CD4-positive, alpha-beta T cell treated with Interleukin-6 at 100 ng/mL for 8 hours (primary cell): ENCODE measurements around the gene KANSL1.

Experiments used
- DNase-seq: peaks from one replicate; pipeline ENCODE4 v3.0.0-alpha.2; 2020; ENCODE audit warnings: mixed read lengths, low spot score

Gene KANSL1

GRCh38 chr17:46072998-46073397 lies 120.2 kb downstream of the KANSL1 start:
- no peak for DNase-seq

- no peak for DNase-seq
Measured at GRCh38 chr17:46071796-46072195, 121.4 kb downstream of the KANSL1 start.

GRCh38 chr17:46064460-46064859 lies 128.8 kb downstream of the KANSL1 start:
- DNase-seq: no peak

DNA sequence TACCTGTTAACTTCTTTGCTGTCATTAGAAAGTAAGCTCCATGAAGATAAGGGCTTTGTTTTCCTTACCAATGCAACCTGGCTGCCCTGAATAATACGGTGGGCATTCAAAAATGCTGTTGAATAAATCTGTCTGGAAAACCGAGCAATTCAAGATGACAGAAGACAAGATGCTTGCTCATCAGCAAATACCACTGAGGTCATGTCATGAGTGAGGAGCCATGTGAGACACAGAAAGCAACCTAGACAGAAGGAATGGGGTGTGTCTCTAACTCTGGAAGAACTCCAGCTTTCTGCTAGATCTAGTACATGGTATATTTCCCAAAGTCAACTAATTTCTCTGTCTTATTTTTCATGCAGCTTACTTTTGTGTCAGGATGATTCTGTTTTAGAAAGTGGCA lies 130.0 kb downstream of the KANSL1 start:
- no peak for DNase-seq

DNA sequence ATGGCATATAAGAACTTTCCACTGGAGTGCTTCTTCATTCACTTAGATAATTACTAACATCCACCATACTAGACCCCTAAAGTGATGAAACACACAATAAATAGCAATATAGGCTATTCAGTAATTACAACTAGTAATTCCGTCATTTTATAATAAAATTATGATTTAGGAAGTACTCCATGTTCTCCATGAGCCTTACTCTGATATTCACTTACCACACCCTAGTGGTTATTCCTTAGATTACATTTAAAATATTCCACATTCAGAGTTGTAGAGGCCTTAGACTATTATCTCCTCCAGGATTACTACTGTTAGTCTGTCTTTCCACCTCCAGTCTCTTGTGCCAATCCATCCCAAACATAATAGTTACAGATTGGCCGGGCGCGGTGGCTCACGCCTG lies 131.8 kb downstream of the KANSL1 start:
- DNase-seq: no peak

GRCh38 chr17:46060461-46060860 lies 132.8 kb downstream of the KANSL1 start:
- no peak for DNase-seq

DNA sequence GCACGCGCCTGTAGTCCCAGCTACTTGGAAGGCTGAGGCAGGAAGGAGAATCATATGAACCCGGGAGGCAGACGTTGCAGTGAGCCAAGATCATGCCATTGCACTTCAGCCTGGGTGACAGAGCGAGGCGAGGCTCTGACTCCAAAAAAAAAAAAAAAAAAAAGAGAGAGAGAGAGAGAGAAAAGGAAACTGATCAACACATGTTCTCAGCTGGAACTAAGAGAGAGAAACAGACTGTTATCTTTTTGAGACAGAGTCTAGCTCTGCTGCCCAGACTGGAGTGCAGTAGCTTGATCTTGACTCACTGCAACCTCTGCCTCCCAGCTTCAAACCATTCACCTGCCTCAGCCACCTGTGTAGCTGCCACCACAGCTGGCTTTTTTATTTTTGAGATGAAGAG lies 133.7 kb downstream of the KANSL1 start:
- no peak for DNase-seq

GRCh38 chr17:46057366-46057765 lies 135.9 kb downstream of the KANSL1 start:
- DNase-seq: no peak

DNA sequence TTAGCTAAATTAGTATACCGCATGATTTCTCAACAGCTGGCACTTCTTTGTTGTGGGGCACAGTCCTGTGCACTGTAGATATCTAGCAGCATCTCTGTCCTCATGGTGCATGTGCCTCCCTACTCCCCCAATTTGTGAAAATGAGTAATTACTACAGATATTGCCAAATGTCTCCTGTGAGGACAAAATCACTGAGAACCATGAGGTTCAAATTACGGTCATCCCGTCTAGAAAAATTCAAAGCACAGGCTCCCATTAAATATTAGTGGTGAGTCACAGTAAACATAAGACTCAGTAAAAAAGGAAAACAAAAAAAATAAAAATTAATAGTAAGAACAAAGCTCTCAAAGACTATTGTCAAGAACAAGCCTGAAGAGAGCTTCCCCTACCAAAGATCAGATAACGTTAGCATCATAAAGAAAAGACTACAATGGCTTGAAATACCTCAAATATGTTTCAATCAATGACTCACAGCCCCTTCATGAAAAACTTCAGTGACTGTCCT lies 136.4 kb downstream of the KANSL1 start:
- DNase-seq: no peak

DNA sequence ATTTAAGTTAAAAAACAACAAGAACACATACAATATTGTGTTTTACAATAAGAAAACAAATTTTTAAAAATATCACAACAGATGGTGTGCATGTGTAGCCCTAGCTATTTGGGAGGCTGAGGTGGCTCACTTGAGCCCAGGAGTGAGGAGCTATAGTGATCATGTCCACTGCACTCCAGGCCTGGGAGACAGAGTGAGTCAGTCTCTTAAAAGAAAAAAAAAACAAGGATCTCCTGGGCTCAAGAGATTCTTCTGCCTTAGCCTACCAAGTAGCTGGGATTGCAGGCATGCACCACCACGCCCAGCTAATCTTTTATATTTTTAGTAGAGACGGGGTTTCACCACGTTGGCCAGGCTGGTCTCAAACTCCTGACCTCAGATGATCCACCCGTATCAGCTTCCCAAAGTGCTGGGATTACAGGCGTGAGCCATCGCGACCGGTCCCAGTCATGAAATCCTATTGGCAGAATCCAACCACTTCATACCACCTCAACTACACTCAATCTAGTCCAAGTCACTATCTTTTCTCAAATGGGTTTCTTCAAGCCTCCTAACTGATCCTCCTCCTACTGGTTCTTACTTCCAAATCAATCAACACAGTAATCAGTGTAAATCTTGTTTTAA lies 139.2 kb downstream of the KANSL1 start:
- no peak for DNase-seq

DNA sequence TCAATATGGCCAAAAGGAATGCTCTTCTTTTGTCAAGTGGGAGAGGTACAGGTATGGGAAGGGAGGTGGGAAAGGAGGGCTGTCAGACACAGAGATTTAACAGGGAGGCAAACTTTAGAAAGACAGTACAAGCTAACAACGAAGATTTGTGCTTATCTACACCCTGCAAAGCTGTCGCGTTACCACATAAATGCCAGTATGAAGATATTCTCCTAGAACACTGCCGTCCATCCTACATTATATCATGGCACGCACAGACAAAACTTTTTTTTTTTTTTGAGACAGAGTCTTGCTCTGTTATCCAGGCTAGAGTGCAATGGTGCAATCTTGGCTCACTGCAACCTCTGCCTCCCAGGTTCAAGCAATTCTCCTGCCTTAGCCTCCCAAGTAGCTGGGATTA lies 143.6 kb downstream of the KANSL1 start:
- DNase-seq: no peak

DNA sequence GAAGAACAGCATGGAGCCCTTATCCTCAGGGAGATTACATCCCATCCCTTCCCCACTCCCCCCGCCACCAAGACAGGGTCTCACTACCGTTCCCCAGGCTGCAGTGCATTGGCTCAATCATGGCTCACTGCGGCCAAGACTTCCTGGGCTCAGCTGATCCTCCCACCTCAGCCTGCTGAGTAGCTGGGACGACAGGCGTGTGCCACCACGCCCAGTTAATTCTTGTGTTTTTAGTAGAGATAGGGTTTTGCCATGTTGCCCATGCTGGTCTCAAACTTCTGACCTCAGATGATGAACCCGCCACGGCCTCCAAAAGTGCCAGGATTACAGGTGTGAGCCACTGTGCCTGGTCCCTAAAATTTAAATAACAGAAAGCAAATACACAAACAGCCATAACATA lies 145.4 kb downstream of the KANSL1 start:
- DNase-seq: no peak

DNA sequence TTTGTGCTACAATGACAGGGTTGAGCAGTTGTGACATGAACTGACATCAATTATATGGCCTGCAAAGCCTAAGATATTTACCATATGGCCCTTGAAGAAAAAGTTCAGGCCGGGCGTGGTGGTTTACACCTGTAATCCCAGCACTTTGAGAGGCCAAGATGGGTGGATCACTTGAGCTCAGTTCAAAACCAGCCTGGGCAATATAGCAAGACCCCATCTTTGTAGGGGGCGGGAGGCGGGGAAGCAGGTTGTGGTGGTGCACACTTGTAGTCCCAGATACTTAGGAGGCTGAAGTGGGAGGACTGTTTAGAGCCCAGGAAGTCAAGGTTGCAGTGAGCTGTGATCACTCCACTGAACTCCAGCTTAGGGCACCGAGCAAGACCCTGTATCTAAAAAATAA lies 145.8 kb downstream of the KANSL1 start:
- no peak for DNase-seq

DNA sequence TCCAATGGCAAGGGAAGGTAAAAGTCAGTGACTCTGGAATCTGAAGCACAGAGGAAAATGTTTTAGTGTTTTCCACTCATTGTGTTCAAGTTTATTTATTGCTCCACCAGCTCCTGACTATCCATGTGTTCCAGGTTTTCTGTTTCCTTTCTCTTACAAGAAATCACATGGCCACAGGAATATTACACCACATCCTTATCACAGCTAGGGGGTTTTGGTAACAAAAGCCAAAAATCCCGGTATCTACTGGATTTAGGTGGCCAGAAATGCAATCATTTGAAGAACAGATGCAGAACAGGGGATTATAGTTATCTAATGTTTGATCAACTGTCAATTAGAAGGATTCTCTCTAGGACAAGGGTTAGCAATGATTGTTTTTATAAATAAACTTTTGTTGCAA lies 146.3 kb downstream of the KANSL1 start:
- DNase-seq: no peak

- DNase-seq: no peak
Measured at GRCh38 chr17:46045639-46046038, 147.6 kb downstream of the KANSL1 start.

- no peak for DNase-seq
Measured at GRCh38 chr17:46044989-46045388, 148.2 kb downstream of the KANSL1 start.

GRCh38 chr17:46044286-46044928 lies 148.8 kb downstream of the KANSL1 start:
- DNase-seq: peak; percentile 47

DNA sequence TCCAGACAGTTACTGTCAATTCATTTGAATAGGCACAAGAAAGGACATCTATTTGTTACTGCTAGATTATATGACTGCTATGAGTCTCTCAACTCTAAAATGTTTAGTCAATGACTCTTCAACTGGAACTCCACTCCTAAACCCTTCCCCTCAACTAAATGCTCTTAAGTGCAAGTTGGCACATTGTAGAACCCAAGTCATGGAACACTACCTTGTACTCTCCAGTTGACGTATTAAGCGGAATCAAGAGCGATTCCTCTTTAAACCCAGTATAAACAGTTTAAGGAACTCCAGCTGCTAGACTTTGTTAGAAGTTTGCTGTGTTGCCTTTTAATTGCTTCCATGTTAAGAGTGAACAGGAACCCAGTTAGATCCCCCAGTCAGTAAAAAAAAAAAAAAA lies 149.6 kb downstream of the KANSL1 start:
- no peak for DNase-seq

- DNase-seq: no peak
Measured at GRCh38 chr17:46042925-46043324, 150.3 kb downstream of the KANSL1 start.

DNA sequence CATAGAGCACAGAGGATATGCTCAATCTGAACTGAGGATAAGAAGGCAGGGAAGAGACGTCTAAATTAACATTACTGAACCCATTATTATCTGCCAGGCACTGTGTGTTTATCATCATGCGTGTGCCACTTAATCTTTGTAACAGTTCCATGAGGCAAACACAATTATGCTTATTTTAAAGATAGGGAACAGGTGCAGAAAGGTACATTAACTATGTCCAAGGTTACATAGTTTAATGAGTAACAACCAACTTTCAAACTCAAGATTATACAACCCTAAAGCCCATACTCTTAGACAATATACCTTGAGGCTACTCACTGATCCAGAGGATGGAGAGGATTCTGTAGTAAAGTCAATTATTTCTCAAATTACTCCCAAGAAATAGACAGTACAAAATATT lies 151.0 kb downstream of the KANSL1 start:
- DNase-seq: no peak

DNA sequence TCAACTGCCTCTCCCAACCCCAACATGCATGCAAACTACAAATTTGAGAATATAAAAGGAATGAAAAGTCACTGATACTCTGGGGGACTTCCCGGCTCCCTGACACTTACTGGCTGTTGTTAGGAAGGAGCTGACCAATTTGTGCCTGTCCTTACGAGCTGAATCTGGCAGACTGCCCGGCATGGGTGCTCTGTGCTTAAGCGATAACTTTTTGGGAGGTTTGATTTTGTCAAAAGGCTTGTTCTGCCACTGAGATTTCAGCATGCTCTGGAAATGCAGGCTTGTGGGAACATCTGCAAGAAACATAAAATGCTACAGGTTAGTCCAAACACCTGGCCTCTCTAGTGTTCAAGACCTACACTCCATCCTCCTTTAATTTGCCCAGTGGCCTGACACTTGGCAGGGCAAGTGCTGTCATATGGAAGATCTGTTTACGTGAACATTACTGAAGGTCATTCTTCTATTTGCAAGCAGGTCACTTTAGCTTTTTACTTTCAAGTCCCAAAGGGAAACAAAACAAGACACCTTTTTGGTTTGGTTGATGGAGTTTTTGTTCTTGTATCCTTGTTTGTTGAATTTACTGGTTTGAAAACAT lies 153.5 kb downstream of the KANSL1 start:
- DNase-seq: no peak

GRCh38 chr17:46038937-46039336 lies 154.3 kb downstream of the KANSL1 start:
- no peak for DNase-seq

- no peak for DNase-seq
Measured at GRCh38 chr17:46038414-46038813, 154.8 kb downstream of the KANSL1 start.
